PC-3 (cell line): ENCODE results near the gene AMFR. TPM values are rescaled to one million over a fixed set of nuclear protein-coding genes. Genes with fewer than 3 reads are reported as not detected.

Experiments used
- ATAC-seq: fragments of 200-7000 bp; cut with Tn5 transposase; 2 replicates; pipeline ENCODE4 v1.9.1; 2020; ENCODE audit warnings: mild to moderate bottlenecking, moderate library complexity
- BruUV-seq: library from RNA; stranded (reverse); fragments of 400-500 nt; replicated peaks from 2 replicates; lab custom pipeline; 2021; lab: Mats Ljungman, UMichigan
- CTCF ChIA-PET: fragments of 300-600 bp; sonication (Branson Sonifier 250); formaldehyde crosslinking; loops from one replicate; lab custom pipeline; 2022; ENCODE audit warnings: antibody characterized with exemption; lab: Charles Lee
- POLR2A ChIA-PET: fragments of 300-600 bp; sonication (Branson Sonifier 250); formaldehyde crosslinking; loops from one replicate; lab custom pipeline; 2022; ENCODE audit warnings: antibody characterized with exemption; ENCODE audit not compliant: unreplicated experiment; lab: Charles Lee
- DNase-seq: peaks from one replicate; pipeline ENCODE4 v3.0.0-alpha.2; 2015
- H2AFZ ChIP-seq: fragments of 300-600 bp; sonication (generic); 2 replicates; pipeline ENCODE4 v1.6.0; 2016; ENCODE audit warnings: antibody characterized with exemption, low read length
- H3F3A ChIP-seq: fragments of 300-600 bp; sonication (generic); one replicate; pipeline ENCODE4 v1.6.0; 2017; ENCODE audit warnings: antibody characterized with exemption, low read length, control low read depth, mild to moderate bottlenecking; ENCODE audit not compliant: unreplicated experiment
- H3K27ac ChIP-seq: fragments of 300-600 bp; sonication (generic); 2 replicates; pipeline ENCODE4 v1.5.1; 2016; ENCODE audit warnings: mild to moderate bottlenecking, low read length
- H3K27me3 ChIP-seq: fragments of 300-600 bp; sonication (generic); 2 replicates; pipeline ENCODE4 v1.6.1; 2016; ENCODE audit warnings: low read length, mixed read lengths
- H3K36me3 ChIP-seq: fragments of 300-600 bp; sonication (generic); 2 replicates; pipeline ENCODE4 v1.6.1; 2016; ENCODE audit warnings: low read depth, mixed run types, low read length, mixed read lengths
- H3K4me1 ChIP-seq: fragments of 300-600 bp; sonication (generic); 2 replicates; pipeline ENCODE4 v1.5.1; 2016; ENCODE audit warnings: low read length; ENCODE audit not compliant: insufficient read depth
- H3K4me2 ChIP-seq: fragments of 300-600 bp; sonication (generic); 2 replicates; pipeline ENCODE4 v1.6.0; 2016; ENCODE audit warnings: low read length
- H3K4me3 ChIP-seq: fragments of 300-600 bp; sonication (generic); 2 replicates; pipeline ENCODE4 v1.5.1; 2016; ENCODE audit warnings: mild to moderate bottlenecking, low read length, mixed read lengths
- H3K79me2 ChIP-seq: fragments of 300-600 bp; sonication (generic); 2 replicates; pipeline ENCODE4 v1.6.1; 2017; ENCODE audit warnings: low read length, mixed read lengths
- H3K9ac ChIP-seq: fragments of 300-600 bp; sonication (generic); 2 replicates; pipeline ENCODE4 v1.6.0; 2016; ENCODE audit warnings: mild to moderate bottlenecking, low read length
- H3K9me2 ChIP-seq: fragments of 300-600 bp; sonication (generic); replicated peaks from 2 replicates; pipeline ENCODE4 v1.6.1; 2016; ENCODE audit warnings: mixed run types, low read length, mixed read lengths
- H3K9me3 ChIP-seq: fragments of 300-600 bp; sonication (generic); 2 replicates; pipeline ENCODE4 v1.6.1; 2016; ENCODE audit warnings: low read length, mixed read lengths
- H4K20me1 ChIP-seq: fragments of 300-600 bp; sonication (generic); 2 replicates; pipeline ENCODE4 v1.6.1; 2016; ENCODE audit warnings: low read length, mixed read lengths
- EZH2 ChIP-seq: fragments of 300-600 bp; sonication (generic); IDR thresholded peaks from one replicate; pipeline ENCODE4 v1.6.1; 2017; ENCODE audit warnings: antibody characterized with exemption, mild to moderate bottlenecking, low read length; ENCODE audit not compliant: unreplicated experiment
- EZH2phosphoT487 ChIP-seq: fragments of 300-600 bp; sonication (generic); IDR thresholded peaks from 2 replicates; pipeline ENCODE4 v1.6.1; 2018; ENCODE audit warnings: mild to moderate bottlenecking, antibody characterized with exemption, low read length, borderline replicate concordance
- intact Hi-C: fragments of 100-400 bp; cut with micrococcal nuclease; formaldehyde crosslinking; loops from 2 replicates; pipeline ENCODE4 v1.9.0; 2023
- total RNA-seq: library from RNA; depleted of rRNA; stranded (reverse); fragments of >200 nt; gene quantifications from 2 replicates; pipeline ENCODE4 v1.2.3, GENCODE V29; 2014
- TF ChIP-seq, protein P1 (sequence below): fragments of 300-600 bp; sonication (generic); conservative IDR thresholded peaks from 2 replicates; pipeline ENCODE4 v1.5.1; 2017; ENCODE audit warnings: antibody characterized with exemption, low read depth, mild to moderate bottlenecking, low read length

Gene AMFR
- total RNA-seq, 1 experiment from 2014 or later = 98.9 TPM

DNA sequence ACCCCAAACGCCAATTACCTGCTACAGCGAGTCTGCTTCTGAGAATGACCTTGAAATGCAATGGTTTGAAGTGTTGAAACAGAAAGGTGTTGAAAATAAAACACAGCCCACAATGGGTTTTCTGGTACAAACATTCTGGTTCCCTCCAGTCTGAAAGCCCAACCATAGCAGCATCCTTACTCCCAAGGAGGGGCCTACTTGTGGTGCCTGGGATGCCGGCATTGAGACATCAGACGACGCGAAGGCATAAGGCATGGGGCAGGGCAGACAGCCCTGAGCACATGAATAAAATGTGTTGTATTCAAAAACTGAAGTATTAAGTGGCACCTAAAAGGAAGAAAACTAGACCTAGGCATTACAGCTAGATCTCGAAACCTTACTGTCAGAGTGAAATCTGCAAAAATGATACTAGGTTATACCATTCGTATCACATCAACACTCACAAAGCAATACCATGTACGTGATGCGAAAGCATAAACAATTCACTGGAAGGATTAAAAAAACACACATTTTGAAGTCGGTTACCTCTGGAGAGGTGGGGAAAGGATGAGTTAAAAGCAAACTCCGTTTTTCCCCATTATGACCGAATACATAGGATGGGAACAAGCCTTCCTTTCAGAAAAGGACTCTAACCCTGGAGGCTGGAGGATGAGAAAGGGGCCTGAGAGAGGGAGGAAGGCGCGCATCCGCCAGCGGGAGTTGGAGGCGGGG lies 25.1 kb upstream of the AMFR start:
- intact Hi-C loops = loop anchor here (2.0 kb wide), 1 partner anchor 118 kb away; no protein-coding TSS in a partner anchor
- H3K79me2 ChIP-seq = peaks cover 85% of the 10 kb centered on the region
- H2AFZ ChIP-seq = peak overlapping the region; percentile 94
- ATAC-seq (peak; percentile 27), DNase-seq (no peak)
- peak overlapping the region; percentile 98 for H3K9ac ChIP-seq
- H3K36me3 ChIP-seq = peaks cover 32% of the 10 kb centered on the region
- H4K20me1 ChIP-seq = peaks cover 35% of the 10 kb centered on the region
- CTCF ChIA-PET = interaction anchor here (0.6 kb wide), 1 partner anchor 63 kb away, joined by 4 read pairs; no protein-coding TSS in a partner anchor
- H3K27me3 ChIP-seq = no peaks in the 10 kb centered on the region
- no peaks in the 10 kb centered on the region for H3F3A ChIP-seq
- POLR2A ChIA-PET = interaction anchor here (0.6 kb wide), 1 partner anchor 20 kb away, joined by 5 read pairs; no protein-coding TSS in a partner anchor
- no peaks in the 10 kb centered on the region for H3K9me2 ChIP-seq
- peak overlapping the region; percentile 98 for H3K4me3 ChIP-seq
- no peaks in the 10 kb centered on the region for H3K9me3 ChIP-seq
- H3K4me2 ChIP-seq = peak overlapping the region; percentile 95
- TF ChIP-seq EZH2phosphoT487 = no peak
- no peak for TF ChIP-seq EZH2
- TF ChIP-seq, protein P1, sequence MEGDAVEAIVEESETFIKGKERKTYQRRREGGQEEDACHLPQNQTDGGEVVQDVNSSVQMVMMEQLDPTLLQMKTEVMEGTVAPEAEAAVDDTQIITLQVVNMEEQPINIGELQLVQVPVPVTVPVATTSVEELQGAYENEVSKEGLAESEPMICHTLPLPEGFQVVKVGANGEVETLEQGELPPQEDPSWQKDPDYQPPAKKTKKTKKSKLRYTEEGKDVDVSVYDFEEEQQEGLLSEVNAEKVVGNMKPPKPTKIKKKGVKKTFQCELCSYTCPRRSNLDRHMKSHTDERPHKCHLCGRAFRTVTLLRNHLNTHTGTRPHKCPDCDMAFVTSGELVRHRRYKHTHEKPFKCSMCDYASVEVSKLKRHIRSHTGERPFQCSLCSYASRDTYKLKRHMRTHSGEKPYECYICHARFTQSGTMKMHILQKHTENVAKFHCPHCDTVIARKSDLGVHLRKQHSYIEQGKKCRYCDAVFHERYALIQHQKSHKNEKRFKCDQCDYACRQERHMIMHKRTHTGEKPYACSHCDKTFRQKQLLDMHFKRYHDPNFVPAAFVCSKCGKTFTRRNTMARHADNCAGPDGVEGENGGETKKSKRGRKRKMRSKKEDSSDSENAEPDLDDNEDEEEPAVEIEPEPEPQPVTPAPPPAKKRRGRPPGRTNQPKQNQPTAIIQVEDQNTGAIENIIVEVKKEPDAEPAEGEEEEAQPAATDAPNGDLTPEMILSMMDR = no peak
- H3K4me1 ChIP-seq = peaks cover 24% of the 10 kb centered on the region
- BruUV-seq = TSS peak; percentile 47
- H3K27ac ChIP-seq = peak overlapping the region; percentile 52; the same call in 1 of the 2 replicates

DNA sequence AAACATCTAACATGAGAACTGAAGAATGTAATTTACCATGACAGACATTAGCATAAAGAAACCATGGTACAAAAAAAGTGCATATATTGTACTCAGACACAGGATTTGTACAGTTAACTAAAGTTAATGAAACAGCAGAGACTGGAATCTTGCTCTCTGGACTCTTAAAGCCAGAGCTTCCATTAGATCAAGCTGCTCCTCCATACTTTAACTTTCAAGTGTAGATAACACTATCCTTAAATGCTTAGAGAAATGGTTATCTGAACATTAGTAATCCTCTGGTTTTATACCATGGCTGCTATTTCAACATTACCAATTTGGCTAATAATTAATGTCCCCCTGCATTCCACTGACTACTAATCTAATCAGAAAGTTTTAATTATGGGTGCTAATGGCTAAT lies 22.7 kb upstream of the AMFR start:
- Histone ChIP-seq H4K20me1 (peaks cover 34% of the 10 kb centered on the region), H3K9ac (no peak overlapping the region), H3K4me2 (peak overlapping the region; percentile 12), H3K27ac (no peak overlapping the region), H3K9me3 (no peaks in the 10 kb centered on the region), H2AFZ (no peak overlapping the region), H3K9me2 (no peaks in the 10 kb centered on the region), H3F3A (no peaks in the 10 kb centered on the region), H3K4me3 (no peak overlapping the region), H3K27me3 (no peaks in the 10 kb centered on the region), H3K4me1 (peaks cover 32% of the 10 kb centered on the region), H3K79me2 (peaks cover 84% of the 10 kb centered on the region), H3K36me3 (peaks cover 22% of the 10 kb centered on the region)
- intact Hi-C loops = no loop called here
- POLR2A ChIA-PET = no interaction called here
- DNase-seq (no peak), ATAC-seq (no peak)
- no peak for TF ChIP-seq EZH2
- TF ChIP-seq, protein P1 = no peak
- no peak for TF ChIP-seq EZH2phosphoT487
- CTCF ChIA-PET = no interaction called here
- BruUV-seq = no TSS peak

DNA sequence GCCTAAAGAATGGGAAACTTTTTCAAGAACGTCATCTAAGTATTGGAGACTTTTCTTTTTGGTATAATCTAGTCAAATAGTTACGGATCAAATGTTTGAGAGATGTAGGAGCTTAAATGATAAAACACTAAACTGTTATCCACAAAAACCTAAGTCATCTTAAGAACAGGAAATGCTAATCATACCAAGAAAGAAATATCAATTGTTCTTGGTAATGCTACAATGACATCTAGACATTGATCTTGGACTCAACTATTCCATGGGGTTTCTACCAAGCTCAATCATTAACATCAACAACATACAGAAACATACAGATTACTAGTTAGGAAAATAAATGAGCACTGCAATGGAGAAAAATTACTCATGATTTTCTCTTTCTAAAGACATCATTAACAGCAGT lies 21.9 kb upstream of the AMFR start:
- no TSS peak for BruUV-seq
- Histone ChIP-seq H3K4me3 (no peak overlapping the region), H3K9me3 (no peaks in the 10 kb centered on the region), H3K4me1 (peaks cover 25% of the 10 kb centered on the region), H2AFZ (no peak overlapping the region), H3K36me3 (peaks cover 22% of the 10 kb centered on the region), H3K9ac (no peak overlapping the region), H3K4me2 (no peak overlapping the region), H3F3A (no peaks in the 10 kb centered on the region), H3K79me2 (peaks cover 77% of the 10 kb centered on the region), H3K27ac (no peak overlapping the region), H3K9me2 (no peaks in the 10 kb centered on the region), H3K27me3 (no peaks in the 10 kb centered on the region), H4K20me1 (peaks cover 26% of the 10 kb centered on the region)
- CTCF ChIA-PET = no interaction called here
- ATAC-seq = no peak
- POLR2A ChIA-PET = no interaction called here
- intact Hi-C loops = no loop called here
- DNase-seq = no peak
- TF ChIP-seq EZH2 (no peak), EZH2phosphoT487 (no peak)
- TF ChIP-seq, protein P1 = no peak
